Stimulated activated CD4-positive, alpha-beta T cell treated with anti-CD3 and anti-CD28 coated beads, Interleukin-15, amount 100 ng/mL, for 24 hours (primary cell): ENCODE measurements around the gene TAPT1.
"Not testable (repeated sequence)": the region's sequence is repeated elsewhere in the genome, so short reads cannot be mapped to it uniquely, and the experiment has no call there.

Source experiments
- DNase-seq: peaks from one replicate; pipeline ENCODE4 v3.0.0-alpha.2; 2020

Gene TAPT1, protein sequence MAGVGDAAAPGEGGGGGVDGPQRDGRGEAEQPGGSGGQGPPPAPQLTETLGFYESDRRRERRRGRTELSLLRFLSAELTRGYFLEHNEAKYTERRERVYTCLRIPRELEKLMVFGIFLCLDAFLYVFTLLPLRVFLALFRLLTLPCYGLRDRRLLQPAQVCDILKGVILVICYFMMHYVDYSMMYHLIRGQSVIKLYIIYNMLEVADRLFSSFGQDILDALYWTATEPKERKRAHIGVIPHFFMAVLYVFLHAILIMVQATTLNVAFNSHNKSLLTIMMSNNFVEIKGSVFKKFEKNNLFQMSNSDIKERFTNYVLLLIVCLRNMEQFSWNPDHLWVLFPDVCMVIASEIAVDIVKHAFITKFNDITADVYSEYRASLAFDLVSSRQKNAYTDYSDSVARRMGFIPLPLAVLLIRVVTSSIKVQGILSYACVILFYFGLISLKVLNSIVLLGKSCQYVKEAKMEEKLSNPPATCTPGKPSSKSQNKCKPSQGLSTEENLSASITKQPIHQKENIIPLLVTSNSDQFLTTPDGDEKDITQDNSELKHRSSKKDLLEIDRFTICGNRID

DNA sequence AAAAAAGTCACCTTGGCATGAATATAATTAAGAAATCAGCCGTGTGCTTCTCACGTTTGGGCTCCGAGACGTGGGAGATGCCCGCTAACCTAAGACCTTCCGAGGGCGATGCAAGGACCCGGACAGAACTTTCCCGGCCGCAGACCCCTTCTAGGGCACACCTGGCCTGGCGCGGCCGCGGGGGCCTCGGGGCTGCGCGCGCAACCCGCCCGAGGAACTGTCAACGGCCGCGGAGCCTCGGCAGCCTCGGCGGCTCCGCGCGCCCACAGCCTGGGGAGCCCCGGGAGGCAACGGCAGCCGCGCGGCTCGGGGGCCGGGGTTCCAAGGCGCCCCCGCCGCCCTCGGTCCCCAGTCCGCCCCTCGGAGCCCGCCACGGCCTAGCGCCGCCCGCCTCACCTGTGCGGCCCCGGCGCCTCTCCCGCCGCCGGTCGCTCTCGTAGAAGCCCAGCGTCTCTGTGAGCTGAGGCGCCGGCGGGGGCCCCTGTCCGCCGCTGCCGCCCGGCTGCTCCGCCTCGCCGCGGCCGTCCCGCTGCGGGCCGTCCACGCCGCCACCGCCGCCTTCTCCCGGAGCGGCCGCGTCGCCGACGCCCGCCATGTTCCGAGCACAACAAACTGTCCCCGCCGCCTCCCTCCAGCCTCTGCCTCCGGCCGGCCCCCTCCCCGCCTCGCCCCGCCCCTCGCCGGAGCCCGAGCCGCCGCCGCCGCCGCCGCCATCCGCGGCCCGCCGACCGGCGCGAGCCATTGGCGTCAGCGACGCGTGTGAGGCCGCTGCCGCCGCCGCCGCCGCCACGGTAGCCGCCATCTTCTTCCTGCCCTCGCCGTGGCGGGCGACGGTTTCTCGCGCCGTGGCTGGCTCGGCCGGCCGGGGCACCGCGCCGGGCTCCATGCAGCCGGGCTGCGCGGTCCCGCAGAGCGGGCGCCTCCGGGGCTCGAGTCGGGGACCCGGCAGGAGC, at the start of gene TAPT1:
TSS of gene TAPT1 (minus strand) at position 609 of the 953 bp plus-strand sequence. CDS start at position 595, 14 bp downstream.
- DNase-seq: peak; percentile 88

DNA sequence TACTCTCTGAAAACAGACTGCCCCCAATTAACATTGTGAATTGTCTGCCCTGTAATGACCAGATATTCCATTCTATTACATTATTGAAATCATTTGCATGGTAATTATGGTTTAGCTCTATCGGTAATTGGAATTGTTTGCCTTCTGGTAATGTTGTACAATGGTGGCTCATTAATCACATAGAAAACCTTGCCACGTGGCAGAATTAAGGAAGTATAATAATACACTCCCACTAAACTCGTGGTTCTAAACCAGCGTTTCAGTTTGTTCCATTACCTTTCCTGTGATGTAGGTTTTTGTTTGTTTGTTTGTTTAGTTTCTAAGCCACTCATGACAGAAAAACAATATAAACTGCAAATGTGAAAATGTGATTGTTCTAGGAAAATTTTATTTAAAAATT, 45.1 kb upstream of the TAPT1 start:
- DNase-seq: no peak

DNA sequence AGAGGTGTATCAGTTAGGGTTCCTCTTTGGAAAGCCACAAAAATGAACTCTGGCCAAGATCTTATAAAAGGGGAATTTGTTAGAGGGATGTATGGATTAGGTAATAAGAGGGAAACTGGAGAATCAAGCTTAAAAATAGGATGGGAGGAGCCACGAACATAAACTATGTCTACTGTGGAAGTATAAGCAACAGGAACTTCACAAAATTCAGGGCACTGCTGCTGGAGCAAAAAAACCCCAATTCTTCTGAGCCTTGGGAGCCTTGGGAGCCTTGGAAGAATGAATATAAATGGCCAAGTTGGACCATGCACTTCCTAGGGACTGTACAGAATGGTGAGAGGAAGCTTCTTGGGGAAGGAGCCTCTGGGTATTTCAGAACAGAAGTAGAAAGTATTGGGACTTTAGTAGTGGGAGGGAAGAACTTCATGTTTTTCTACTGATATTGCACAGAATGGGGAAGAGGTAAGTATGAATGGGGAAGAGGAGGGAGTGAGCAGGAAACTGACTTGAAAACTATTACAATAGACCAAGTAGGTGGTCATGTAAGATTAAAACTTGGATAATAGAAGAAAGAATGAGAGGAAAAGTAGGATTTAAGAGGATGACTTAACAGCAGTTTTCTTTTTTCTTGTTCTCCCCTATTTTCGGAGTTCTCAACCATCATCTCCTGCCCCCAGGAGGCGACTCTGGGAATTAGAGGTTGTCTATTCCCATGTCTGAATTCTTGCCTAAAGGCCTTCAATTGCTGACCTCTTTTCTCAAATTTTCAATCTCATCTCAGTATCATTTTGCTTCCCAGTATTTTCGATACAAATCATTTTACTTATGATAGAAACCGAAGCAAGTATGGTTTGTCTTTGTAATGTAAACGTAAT, 44.4 kb upstream of the TAPT1 start:
- no peak for DNase-seq

DNA sequence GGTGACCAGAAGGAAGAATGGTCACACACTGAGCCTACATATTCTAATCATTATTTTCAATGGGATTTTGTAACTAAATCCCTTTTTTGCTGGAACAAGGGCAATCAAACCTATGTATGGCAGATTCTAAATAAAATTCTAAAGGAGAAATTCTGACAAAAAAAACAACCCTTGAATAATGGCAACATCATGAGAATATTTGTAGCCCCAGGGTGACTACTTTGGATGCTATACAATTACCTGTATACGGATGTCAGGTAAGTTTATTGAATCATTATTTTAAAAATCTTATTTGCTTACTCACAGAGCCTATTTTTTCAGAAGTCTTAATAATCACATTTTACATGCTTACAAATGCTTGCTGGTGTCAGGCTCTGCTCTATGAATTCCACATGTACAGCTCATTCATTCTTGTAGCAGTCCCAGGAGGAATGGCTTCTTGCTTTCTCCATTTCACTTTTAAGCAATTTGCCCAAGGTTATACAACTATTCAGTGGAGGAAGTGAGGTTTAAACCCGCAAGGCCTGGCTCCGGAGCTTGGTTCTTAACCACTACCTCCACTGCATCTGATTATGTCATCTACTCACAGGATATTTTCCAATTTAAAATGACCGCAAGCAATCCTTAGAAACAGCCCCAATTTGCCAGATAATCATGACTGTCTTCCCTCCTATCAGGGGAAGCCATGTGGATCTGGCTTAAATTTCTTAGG, 43.6 kb upstream of the TAPT1 start:
- DNase-seq: not testable (repeated sequence)

DNA sequence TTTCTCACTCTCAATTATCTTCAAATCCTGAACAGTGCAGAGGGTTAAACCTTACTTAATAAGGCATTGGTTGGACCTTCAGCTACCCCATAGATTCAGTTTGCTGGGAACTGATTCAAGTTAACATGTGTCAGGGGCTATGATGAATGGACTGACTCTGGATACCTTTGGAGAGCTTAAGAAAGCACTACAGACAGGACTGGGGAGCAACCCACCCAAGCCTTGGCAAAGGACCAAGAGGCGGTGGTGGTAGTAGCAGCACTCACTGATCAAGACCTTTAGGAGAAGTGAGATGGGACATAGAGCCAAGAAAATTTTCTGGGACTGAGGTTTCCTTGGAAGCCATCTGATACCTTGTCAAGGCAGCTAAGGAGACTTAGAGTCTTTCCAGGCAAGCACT, 43.0 kb upstream of the TAPT1 start:
- DNase-seq: no peak

DNA sequence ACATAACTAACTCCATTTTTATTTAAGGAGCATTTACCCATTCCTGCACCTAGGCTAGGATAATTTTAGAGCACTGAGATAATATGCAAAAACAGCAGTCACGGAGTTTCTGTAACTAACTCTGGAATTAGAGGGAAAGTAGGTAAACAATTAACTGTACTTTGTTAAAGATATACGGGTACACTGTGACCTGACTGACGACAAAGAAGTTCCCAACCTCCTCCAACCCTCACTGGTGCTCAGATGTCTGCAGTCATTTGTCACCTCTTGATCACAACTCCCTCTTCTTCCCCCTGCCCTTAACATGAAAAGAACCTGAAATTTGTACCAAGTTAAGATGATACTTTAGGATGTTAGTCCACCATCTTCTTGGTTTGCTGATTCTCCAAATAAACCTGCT, 42.0 kb upstream of the TAPT1 start:
- DNase-seq: no peak

DNA sequence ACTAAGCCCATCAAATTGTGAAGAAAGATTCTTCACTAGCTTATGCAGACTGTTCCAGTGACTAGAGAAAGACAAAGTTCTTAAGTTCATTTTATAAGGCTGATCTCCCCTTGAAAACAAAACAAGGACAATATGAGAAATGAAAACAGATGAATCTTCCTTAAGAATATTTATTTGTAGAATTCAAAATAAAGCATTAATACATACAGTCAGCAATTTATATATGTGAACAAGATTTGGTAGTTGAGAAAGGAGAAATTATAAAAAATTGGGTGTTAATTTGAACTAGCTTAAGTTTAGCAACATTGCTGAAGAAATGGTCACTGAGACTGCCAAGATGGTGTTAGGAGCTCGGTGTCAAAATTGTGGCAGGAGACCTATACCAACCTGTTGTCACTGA, 41.4 kb upstream of the TAPT1 start:
- no peak for DNase-seq

DNA sequence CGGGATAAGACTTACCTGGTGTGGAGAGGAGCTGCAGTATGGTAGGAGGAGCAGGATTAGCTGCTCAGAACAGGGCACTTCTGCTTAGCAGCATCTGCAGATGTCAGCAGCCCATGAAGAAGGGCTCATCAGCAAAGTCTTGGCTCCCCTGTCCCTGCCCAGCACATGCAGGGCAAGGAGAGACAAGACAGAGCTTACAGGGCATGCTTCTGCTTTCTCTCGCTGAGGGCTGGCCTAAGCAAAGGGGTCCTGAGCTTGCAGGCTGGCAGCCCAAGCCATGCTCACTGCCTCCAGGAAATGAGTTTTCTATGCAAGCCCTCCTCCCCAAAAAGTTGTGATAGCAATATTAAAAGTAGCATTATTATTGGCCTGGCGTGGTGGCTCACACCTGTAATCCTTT, 39.5 kb upstream of the TAPT1 start:
- no peak for DNase-seq

DNA sequence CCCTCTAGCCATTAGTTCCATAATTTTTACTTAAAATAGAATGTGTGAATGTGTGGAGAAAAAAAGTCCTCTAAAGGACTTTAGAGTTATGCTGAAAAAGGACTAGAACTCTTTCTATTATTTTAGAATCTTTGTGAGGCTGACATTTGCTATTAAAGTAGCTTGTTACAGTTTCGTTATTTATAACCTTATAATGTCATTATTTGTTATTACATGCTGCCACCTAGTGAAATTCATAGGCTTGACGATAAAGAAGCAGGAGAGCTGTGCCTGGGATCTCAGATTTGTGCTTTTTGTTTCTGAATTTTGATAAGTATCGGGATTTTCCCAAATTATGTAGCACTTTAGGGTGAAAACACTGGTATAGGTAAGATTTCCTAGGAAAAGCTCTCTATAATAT, 38.5 kb upstream of the TAPT1 start:
- no peak for DNase-seq

DNA sequence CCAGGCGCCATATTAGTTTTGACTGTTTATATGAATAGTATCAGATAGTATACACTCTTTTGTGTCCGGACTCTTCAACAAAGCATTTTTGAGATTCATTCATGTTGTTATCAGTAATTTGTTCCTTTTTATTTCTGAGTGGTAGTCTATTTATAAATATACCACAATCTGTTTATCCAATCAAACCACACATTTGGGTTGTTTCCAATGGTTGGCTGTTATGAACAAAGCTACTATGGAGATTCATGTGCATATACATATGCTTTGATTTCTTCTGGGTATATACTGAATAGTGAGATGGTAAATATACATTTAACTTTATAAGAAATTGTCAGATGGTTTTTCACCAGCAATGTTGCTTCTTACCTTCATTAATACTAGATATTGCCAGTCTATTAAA, 36.8 kb upstream of the TAPT1 start:
- no peak for DNase-seq

DNA sequence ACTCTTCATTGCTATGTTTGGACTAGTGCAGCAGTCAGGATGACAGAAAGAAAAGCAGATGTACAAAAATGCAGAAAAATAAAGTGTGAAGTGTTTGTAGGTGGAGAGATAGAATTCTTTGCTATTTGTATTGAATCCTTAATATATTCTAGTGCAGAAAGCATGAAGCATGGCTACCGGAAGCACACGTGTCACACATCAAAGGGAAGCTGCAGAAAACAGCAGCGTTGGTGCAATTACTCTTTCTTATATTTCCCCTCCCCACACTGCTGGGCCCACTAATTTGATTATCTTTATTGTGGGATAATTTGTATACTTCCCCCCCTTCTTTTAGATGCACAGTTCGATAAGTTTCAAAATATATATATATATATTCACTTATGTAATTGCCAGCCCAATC, 35.9 kb upstream of the TAPT1 start:
- DNase-seq: peak; percentile 5

DNA sequence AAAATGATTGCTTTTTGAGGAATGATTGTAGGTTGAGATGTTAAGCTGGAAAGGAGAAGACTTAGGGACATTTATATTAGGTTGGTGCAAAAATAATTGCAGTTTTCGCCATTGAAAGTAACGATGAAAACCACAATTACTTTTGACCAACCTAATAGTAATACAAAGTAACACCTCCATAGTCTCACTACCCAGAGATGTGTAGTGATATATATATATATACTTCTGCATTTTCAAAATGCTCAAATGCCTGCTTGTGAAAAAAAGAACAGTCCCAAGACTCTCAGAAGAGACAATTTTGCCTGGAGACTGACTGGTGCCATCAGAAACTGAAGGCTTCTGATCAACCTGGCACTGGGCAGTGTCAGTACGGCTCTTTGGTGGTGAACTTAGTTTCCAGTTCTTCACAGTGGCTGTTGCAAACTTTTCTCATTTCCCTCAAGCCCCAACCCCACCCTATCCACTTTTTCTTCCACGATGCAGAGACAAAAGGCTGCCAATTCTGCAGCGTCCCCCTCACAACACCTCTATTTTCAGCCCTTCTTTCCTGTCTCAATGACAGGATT, 35.1 kb upstream of the TAPT1 start:
- DNase-seq: no peak

DNA sequence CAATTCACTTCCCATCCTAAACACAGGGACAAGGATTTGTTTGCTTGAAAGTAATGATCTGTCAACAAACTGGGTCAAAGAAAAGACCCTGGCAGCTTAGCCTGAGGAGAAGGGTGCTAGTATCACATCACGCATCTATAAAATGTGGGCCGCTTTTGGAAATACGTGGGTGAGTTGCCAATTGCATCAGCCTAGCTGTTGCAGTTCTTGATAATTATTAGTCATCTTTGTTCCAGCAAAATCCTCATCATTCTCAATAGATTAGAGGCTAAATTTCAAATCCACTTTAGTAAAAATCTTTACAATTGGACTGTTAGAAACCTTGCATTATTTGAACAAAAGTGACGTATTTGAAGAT, 33.6 kb upstream of the TAPT1 start:
- peak; percentile 51 for DNase-seq

DNA sequence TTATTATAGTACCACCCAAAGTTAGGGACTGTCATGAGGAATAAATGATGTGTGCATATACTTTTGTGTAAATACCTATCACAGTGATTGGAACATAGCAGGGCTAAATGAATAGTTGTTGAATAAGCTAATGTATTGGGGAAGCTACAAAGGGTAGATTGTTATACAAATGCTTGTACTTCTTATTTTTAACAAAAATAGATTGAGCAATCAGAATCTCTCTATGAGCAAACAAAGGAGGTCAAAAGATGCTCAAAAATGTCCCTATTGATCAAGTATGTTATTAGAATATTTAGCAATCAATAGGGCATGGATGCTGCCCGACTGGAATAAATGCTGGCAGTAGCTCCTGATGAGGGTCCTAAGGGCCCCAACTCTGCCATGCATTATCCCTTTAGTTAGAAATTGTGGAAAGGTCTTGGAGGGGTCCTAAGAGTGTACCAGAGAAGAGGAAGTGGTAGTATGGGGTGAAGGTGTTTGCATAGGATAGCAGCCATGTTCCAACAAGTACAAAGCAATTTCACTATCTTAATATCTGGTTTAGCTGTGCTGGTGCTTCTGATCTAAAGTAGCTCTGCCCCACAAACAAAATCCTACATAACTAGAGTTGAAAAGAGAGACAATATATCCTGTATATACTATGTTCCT, 33.1 kb upstream of the TAPT1 start:
- no peak for DNase-seq

DNA sequence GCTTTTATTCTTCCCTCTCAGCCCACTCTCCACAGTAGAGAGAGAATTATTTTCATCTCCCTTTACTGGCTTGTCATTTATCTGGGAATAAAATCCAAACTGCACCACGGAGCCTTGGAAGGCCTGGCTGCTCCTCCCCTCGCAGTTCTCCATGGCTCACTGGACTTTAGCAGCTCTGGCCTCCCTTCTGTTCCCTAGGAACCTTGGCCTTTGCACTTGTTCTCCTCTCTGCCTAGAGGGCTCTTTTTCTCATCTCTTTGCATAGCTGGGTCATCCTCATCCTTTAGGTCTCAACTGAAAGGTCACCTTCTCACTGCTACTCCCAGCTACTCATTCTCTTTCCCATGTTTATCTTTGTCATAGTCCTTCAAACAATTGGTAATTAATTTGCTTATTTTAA, 31.3 kb upstream of the TAPT1 start:
- DNase-seq: no peak

DNA sequence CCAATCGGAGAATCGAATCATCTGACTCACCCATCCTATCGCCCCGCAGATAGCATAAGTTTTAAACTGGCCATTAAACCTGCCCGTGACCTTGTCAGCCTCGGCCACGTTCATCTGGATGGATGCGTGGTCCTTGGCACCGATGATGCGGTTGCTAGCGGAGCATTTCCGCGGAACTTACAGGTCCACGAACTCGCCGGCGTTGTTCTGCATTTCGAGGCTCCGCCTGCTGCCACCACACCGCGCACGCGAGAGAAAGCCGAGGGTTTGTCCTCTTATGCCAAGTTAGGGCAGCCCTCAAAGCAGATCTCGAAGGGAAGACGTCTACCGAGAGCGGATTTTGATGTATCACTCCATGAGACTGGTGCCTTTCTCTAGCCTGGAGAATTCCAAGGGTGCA, 30.1 kb upstream of the TAPT1 start:
- no peak for DNase-seq

DNA sequence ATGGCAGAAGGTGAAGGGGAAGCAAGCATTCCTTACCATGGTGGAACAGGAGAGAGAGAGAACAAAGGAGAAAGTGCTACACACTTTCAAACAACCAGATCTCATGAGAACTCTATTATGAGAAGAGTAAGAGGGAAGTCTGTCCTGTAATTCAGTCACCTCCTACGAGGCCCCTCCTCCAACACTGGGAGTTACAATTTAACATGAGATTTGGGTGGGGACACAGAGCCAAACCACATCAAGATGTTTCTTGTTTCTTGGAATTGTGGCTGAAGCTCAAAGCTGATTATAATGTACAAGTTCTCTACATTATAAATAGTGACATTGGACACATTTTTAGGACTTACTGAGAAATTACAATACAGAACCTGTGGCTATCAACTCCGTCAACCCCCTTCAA, 29.5 kb upstream of the TAPT1 start:
- no peak for DNase-seq

DNA sequence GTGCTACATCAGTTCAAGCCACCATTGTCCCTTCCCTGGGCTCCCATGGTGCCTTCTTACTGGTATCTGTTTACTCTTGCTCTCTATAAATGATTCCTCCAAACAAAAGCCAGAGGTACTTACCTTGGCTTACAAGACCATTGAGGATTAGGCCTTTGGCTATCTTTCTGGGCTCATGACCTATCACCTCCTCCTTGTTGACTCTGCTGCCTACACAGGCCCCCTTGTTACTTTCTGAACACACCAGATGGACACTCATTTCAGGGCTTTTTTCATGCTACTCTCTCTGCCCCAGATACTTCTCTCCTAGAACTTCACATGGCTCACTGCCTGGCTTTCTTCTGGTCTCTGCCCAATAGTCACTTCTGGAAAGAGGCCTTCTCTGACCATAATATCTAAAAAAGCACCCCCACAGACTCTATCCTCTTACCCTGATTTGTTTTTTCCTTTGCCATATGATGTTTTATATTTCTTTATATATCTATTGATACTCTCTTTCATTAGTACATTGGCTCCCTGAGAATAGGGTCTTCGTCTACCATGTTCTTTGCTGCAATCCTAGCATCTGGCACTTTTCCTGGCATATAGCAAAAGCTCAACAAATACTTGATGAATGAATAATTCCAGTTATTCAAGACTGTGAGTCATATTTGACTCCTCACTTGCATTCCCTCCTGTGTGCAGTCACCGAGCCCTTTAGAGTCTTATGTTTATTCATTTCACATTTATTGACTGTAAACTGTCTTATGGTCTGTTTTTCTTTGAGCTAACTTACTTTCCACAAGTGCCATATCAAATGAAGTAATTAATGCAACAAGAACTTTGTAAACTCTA, 27.1 kb upstream of the TAPT1 start:
- DNase-seq: no peak

DNA sequence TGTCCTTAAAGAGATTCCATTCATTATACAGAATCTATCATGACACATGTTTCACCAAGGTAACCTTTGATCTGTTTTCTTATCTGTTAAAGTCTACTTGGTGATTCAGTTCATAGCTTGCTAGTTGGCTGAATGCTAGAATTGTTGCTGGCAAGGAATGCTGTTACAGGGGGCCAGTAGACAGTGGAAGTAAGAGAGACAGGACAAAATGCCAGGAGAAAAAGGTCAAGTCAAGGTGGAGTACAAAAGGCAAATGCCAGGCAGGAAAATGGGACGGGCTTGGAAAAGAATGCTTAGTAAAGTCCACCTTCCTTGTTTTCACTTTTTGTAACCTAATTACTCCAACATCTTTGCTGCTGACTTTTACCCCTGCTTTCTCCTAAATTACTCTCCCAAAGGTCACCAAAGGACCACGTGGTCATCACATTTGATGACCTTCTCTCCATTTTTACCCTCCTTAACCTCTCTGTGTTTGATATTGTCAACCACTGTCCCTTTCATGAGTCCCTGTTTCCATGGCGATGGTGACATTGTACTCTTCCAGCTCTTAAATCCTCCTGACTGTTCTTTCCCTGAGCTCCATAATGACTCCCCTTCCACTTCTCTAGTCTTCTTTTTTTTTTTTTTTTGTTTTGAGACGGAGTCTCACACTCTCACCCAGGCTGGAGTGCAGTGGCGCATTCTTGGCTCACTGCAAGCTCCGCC, 24.5 kb upstream of the TAPT1 start:
- DNase-seq: no peak

DNA sequence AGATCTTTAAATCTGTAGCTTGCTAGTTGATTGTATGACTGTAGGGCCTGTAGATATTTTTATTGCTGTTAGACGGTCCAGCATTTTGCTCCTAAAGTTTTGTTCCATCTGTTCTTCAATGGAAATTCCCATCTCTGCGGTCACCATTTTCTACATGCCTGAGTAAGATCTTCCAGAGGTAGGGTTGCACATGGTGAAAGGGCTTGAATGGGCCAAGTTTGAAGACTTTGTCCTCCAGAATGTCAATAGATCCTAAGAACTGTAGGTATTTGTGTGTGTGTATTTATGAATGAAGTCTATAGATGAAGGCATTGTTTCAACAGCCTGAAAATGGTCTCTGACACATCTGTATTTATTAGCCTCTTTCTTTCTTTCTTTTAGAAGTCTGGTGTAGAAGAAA, 22.3 kb upstream of the TAPT1 start:
- DNase-seq: no peak
